ENCODE results near the gene TMEM91.

The TMEM91 gene

DNA sequence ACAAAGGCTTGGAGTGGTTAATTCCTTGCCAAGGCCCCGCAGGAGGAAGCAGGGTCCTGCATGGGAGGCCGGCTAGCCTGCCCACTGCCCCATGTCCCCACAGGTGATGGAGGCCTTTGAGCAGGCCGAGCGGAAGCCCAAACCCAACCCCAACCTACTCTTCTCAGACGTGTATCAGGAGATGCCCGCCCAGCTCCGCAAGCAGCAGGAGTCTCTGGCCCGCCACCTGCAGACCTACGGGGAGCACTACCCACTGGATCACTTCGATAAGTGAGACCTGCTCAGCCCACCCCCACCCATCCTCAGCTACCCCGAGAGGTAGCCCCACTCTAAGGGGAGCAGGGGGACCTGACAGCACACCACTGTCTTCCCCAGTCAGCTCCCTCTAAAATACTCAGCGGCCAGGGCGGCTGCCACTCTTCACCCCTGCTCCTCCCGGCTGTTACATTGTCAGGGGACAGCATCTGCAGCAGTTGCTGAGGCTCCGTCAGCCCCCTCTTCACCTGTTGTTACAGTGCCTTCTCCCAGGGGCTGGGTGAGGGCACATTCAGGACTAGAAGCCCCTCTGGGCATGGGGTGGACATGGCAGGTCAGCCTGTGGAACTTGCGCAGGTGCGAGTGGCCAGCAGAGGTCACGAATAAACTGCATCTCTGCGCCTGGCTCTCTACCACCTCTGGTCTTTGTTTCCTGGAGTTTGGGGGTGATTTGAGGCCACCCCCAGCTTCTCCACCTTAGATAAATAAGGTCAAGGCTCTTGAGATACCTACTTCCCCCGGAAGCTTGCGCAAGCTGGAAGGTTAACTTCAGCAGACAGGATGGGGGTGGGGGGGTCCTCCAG lies 48.2 kb downstream of the TMEM91 start:
- no peak overlapping the region for H2BK120ac ChIP-seq (ENCODE audit: low read depth, low read length)
- H3K56ac ChIP-seq (ENCODE audit: low read length), result no peak overlapping the region
- no peak overlapping the region for H3K4ac ChIP-seq (ENCODE audit: low read depth, low read length)
- no peaks in the 10 kb centered on the region for H3K27me3 ChIP-seq (ENCODE audit: insufficient read depth, low read length, poor library complexity)
- H3K23ac ChIP-seq (ENCODE audit: low read length), result no peak overlapping the region
- no peak overlapping the region for H3K27ac ChIP-seq (ENCODE audit: low read depth, low read length)
- H3K79me2 ChIP-seq (ENCODE audit: control insufficient read depth, insufficient read depth, low read length), result no peaks in the 10 kb centered on the region
- no peak overlapping the region for H2BK5ac ChIP-seq (ENCODE audit: low read length)
- H3K18ac ChIP-seq (ENCODE audit: low read length), result no peak overlapping the region
- H4K8ac ChIP-seq (ENCODE audit: low read depth, low read length), result no peak overlapping the region
- H4K5ac ChIP-seq (ENCODE audit: low read length), result no peak overlapping the region
- no CpG with 5 or more reads among the region's 21 CpGs for WGBS (ENCODE audit: extremely low coverage, insufficient coverage, low lambda C conversion rate)
- H3K9ac ChIP-seq (ENCODE audit: low read length), result no peak overlapping the region
- no peak overlapping the region for H2AK5ac ChIP-seq (ENCODE audit: low read length)
- no peaks in the 10 kb centered on the region for H3K36me3 ChIP-seq (ENCODE audit: control insufficient read depth, insufficient read depth, low read length)
- no peak overlapping the region for H3K4me3 ChIP-seq (ENCODE audit: low read length)
- no peak overlapping the region for H2BK15ac ChIP-seq (replicated peaks; ENCODE audit: low read depth)
- no peak overlapping the region for H3K4me2 ChIP-seq (ENCODE audit: low read length)
- peaks cover 3% of the 10 kb centered on the region for H3K4me1 ChIP-seq (ENCODE audit: control insufficient read depth, low read depth, low read length)
- no peak for DNase-seq
- peaks cover 4% of the 10 kb centered on the region for H3K79me1 ChIP-seq (ENCODE audit: low read length)

DNA sequence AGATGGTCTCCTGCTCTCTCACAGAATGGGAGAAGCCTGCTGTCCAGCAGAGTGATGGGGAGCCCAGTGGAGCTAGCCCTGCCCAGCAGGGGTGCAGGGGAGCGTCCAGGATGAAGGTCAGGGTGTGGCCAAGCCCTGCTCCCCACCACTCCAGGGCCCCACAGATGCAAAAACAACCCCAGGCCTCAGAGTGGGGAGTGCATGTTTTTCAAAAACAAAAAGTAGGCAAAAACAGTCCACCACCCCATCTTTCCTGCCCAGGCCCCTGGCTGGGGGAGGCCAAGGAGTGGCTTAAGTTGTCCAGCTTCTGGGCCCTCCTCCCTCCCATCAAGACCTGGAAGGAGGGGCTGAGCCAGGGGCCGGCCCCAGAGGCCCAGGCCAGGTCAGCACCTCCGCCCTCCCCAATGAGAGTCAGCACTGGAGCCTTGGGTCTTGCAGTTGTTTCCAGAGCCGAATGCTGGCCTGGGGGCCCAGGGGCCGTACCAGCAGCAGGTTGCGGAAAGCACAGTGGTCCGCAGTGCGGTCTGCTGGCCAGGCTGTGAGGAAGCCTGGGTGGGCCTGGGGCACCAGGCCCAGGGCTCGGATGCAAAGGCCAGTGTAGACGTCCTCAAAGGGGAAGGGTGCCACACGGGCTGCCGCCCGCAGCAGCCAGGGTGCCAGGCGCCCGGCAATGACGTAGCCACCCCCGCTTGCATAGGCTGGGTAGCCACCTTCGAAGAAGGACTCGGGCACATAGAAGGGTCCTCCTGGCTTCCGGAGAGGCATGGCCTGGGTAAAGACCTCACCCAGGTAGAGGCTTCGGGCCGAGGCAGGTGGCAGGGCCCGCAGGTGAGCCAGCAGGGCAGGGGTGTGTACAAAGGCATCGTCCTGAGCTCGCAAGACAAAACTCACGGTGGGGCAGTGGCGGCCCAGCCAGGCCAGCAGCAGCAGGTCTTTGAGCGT lies 49.1 kb downstream of the TMEM91 start:
- H3K9ac ChIP-seq (ENCODE audit: low read length), result no peak overlapping the region
- H3K4me2 ChIP-seq (ENCODE audit: low read length), result no peak overlapping the region
- no peak overlapping the region for H3K23ac ChIP-seq (ENCODE audit: low read length)
- no CpG with 5 or more reads among the region's 28 CpGs for WGBS (ENCODE audit: extremely low coverage, insufficient coverage, low lambda C conversion rate)
- no peaks in the 10 kb centered on the region for H3K27me3 ChIP-seq (ENCODE audit: insufficient read depth, low read length, poor library complexity)
- no peak overlapping the region for H4K5ac ChIP-seq (ENCODE audit: low read length)
- no peak overlapping the region for H2AK5ac ChIP-seq (ENCODE audit: low read length)
- H4K8ac ChIP-seq (ENCODE audit: low read depth, low read length), result no peak overlapping the region
- no peak overlapping the region for H2BK15ac ChIP-seq (replicated peaks; ENCODE audit: low read depth)
- DNase-seq, result no peak
- no peak overlapping the region for H2BK5ac ChIP-seq (ENCODE audit: low read length)
- no peaks in the 10 kb centered on the region for H3K36me3 ChIP-seq (ENCODE audit: control insufficient read depth, insufficient read depth, low read length)
- no peak overlapping the region for H3K56ac ChIP-seq (ENCODE audit: low read length)
- H3K79me2 ChIP-seq (ENCODE audit: control insufficient read depth, insufficient read depth, low read length), result no peaks in the 10 kb centered on the region
- no peak overlapping the region for H3K4me3 ChIP-seq (ENCODE audit: low read length)
- no peak overlapping the region for H3K4ac ChIP-seq (ENCODE audit: low read depth, low read length)
- H3K79me1 ChIP-seq (ENCODE audit: low read length), result peaks cover 4% of the 10 kb centered on the region
- H3K4me1 ChIP-seq (ENCODE audit: control insufficient read depth, low read depth, low read length), result peaks cover 3% of the 10 kb centered on the region
- no peak overlapping the region for H3K27ac ChIP-seq (ENCODE audit: low read depth, low read length)
- no peak overlapping the region for H3K18ac ChIP-seq (ENCODE audit: low read length)
- no peak overlapping the region for H2BK120ac ChIP-seq (ENCODE audit: low read depth, low read length)

DNA sequence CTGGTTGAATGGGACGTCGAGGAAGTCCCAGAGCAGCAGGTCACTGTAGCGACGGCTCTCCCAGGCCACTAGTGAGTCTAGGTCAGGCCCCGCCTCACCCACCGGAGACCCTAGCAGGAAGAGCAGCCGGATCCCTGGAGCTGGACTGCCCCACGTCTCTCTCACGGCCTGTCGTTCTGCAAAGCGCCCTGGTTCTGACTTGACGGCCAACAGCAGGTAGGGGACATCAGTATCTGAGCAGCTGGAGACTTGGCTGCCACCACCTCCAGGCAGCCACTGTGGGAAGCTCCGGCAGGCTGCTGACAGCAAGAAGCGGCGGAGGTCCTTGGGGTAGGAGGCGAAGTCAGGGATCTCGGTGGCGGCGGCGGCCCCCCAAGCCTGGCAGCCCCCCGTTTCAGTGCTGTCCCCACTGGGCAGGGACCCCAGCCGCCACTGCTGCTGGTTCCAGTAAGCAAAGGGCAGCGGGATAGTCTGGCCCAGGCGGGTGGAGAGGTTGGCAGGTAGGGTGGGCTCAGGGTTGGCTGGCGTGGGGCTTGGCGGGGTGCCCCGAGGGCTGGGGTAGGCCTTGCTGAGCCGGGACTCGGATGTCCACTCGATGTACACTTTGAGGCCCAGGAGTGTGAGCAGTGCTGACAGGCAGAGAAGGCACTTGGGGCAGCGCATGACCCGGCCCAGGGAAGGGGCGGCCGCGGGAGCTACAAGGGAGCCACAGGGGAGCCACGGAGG lies 49.9 kb downstream of the TMEM91 start:
- Histone ChIP-seq H3K9ac (ENCODE audit: low read length) (peak overlapping the region; percentile 94), H4K8ac (ENCODE audit: low read depth, low read length) (no peak overlapping the region), H3K4ac (ENCODE audit: low read depth, low read length) (no peak overlapping the region), H3K4me1 (ENCODE audit: control insufficient read depth, low read depth, low read length) (peaks cover 3% of the 10 kb centered on the region), H3K18ac (ENCODE audit: low read length) (no peak overlapping the region), H3K79me2 (ENCODE audit: control insufficient read depth, insufficient read depth, low read length) (no peaks in the 10 kb centered on the region), H2BK15ac (replicated peaks; ENCODE audit: low read depth) (no peak overlapping the region), H3K4me2 (ENCODE audit: low read length) (peak overlapping the region; percentile 95), H4K5ac (ENCODE audit: low read length) (no peak overlapping the region), H3K56ac (ENCODE audit: low read length) (peak overlapping the region; percentile 96), H3K27ac (ENCODE audit: low read depth, low read length) (no peak overlapping the region), H2AK5ac (ENCODE audit: low read length) (no peak overlapping the region), H3K23ac (ENCODE audit: low read length) (peak overlapping the region; percentile 92), H3K79me1 (ENCODE audit: low read length) (peaks cover 4% of the 10 kb centered on the region), H3K36me3 (ENCODE audit: control insufficient read depth, insufficient read depth, low read length) (peaks cover 2% of the 10 kb centered on the region), H2BK5ac (ENCODE audit: low read length) (no peak overlapping the region), H3K27me3 (ENCODE audit: insufficient read depth, low read length, poor library complexity) (no peaks in the 10 kb centered on the region), H3K4me3 (ENCODE audit: low read length) (no peak overlapping the region), H2BK120ac (ENCODE audit: low read depth, low read length) (no peak overlapping the region)
- no CpG with 5 or more reads among the region's 36 CpGs for WGBS (ENCODE audit: extremely low coverage, insufficient coverage, low lambda C conversion rate)
- DNase-seq, result no peak

DNA sequence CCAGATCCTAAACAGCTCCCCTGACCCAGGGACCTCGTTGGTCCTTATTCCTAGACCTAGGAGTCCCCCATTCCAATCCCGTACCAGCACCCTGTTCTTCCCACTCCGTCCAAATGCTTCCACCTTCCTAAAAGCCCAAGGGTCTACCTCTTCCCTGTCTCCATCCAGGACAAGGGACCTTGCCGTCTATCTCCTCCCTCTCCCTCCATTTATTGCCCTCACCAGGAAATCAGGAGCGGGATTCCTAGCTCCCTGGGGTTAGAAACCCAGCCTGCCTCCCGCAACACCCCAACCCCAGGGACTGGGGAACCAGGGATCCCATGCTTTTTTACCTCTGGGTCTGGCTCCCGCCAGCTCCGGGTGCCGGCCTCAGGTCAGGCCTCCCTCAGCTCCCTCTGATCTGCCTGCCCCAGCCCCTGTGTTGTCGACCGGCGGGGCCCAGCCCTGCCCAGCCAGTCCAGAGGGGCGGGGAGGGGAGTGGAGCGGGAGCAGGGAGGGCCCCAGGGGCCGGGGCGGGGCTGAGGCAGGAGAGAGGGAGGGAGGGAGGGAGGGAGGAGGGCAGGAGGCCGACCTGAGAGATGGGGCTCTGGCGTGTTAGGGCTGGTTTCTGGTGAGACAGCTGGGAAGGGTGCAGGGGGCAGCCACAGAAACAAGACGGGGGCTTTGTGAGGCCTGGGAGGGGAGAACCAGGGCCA lies 50.8 kb downstream of the TMEM91 start, which contains the start of gene B3GNT8:
Gene B3GNT8 (minus strand): TSS at position 423 of the 695 bp plus-strand sequence. CDS start 596 bp downstream, outside the sequence.
- no CpG with 5 or more reads among the region's 19 CpGs for WGBS (ENCODE audit: extremely low coverage, insufficient coverage, low lambda C conversion rate)
- peak; percentile 94 for DNase-seq
- H3K4me3 ChIP-seq (ENCODE audit: low read length), result peak within 1 kb of the TSS; percentile 69

More for the DNA sequence above, 50.8 kb downstream of the TMEM91 start, which contains the start of gene B3GNT8:
- Histone ChIP-seq H2BK5ac (ENCODE audit: low read length) (peak within 1 kb of the TSS; percentile 55), H2BK15ac (replicated peaks; ENCODE audit: low read depth) (no peak within 1 kb of the TSS), H3K23ac (ENCODE audit: low read length) (peak within 1 kb of the TSS; percentile 92), H3K4ac (ENCODE audit: low read depth, low read length) (peak within 1 kb of the TSS; percentile 9), H2AK5ac (ENCODE audit: low read length) (no peak within 1 kb of the TSS), H3K36me3 (ENCODE audit: control insufficient read depth, insufficient read depth, low read length) (peaks cover 5% of the 10 kb centered on the region), H4K8ac (ENCODE audit: low read depth, low read length) (no peak within 1 kb of the TSS), H3K18ac (ENCODE audit: low read length) (peak within 1 kb of the TSS; percentile 64), H4K5ac (ENCODE audit: low read length) (no peak within 1 kb of the TSS), H3K56ac (ENCODE audit: low read length) (peak within 1 kb of the TSS; percentile 96), H3K27ac (ENCODE audit: low read depth, low read length) (peak within 1 kb of the TSS; percentile 81), H2BK120ac (ENCODE audit: low read depth, low read length) (peak within 1 kb of the TSS; percentile 46), H3K9ac (ENCODE audit: low read length) (peak within 1 kb of the TSS; percentile 94), H3K4me1 (ENCODE audit: control insufficient read depth, low read depth, low read length) (peaks cover 3% of the 10 kb centered on the region), H3K4me2 (ENCODE audit: low read length) (peak within 1 kb of the TSS; percentile 95), H3K79me1 (ENCODE audit: low read length) (peaks cover 4% of the 10 kb centered on the region), H3K27me3 (ENCODE audit: insufficient read depth, low read length, poor library complexity) (no peaks in the 10 kb centered on the region), H3K79me2 (ENCODE audit: control insufficient read depth, insufficient read depth, low read length) (no peaks in the 10 kb centered on the region)

Measured in mesendoderm (in vitro differentiated cells).